ENCODE data around the gene FN1.

DNA sequence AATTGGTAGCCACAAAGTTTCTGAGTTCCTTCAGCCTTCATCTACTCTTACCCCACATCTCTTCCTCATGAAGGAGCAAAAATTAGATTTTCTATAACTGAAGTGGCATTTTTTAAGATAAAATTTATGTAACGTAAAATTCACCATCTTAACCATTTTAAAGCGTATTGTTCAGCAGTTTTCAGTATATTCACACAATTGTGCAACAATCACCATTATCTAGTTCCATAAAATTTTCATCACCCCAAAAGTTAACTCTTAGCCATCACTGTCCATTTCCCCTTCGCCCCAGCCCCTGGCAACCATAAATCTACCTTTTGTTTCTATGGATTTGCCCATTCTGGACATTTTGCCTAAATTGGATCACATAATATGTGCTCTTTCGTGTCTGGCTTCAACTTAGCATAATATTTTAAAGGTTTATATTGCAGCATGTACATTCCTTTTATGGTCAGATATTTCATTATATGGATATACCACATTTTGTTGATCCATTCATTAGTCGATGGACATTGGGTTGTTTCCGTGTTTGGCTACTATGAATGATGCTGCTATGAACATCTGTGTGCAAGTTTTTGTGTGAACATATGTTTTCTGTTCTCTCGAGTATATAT is 79.4 kb downstream of the FN1 start:
- TF ChIP-seq, protein P1, sequence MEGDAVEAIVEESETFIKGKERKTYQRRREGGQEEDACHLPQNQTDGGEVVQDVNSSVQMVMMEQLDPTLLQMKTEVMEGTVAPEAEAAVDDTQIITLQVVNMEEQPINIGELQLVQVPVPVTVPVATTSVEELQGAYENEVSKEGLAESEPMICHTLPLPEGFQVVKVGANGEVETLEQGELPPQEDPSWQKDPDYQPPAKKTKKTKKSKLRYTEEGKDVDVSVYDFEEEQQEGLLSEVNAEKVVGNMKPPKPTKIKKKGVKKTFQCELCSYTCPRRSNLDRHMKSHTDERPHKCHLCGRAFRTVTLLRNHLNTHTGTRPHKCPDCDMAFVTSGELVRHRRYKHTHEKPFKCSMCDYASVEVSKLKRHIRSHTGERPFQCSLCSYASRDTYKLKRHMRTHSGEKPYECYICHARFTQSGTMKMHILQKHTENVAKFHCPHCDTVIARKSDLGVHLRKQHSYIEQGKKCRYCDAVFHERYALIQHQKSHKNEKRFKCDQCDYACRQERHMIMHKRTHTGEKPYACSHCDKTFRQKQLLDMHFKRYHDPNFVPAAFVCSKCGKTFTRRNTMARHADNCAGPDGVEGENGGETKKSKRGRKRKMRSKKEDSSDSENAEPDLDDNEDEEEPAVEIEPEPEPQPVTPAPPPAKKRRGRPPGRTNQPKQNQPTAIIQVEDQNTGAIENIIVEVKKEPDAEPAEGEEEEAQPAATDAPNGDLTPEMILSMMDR (IDR thresholded peaks at IDR 0.05) = no peak
- no peak for TF ChIP-seq POLR2A (IDR thresholded peaks at IDR 0.05)

Data from testis (tissue), 2 donors.